ENCODE data around the gene ZNF777.

ZNF777 gene

DNA sequence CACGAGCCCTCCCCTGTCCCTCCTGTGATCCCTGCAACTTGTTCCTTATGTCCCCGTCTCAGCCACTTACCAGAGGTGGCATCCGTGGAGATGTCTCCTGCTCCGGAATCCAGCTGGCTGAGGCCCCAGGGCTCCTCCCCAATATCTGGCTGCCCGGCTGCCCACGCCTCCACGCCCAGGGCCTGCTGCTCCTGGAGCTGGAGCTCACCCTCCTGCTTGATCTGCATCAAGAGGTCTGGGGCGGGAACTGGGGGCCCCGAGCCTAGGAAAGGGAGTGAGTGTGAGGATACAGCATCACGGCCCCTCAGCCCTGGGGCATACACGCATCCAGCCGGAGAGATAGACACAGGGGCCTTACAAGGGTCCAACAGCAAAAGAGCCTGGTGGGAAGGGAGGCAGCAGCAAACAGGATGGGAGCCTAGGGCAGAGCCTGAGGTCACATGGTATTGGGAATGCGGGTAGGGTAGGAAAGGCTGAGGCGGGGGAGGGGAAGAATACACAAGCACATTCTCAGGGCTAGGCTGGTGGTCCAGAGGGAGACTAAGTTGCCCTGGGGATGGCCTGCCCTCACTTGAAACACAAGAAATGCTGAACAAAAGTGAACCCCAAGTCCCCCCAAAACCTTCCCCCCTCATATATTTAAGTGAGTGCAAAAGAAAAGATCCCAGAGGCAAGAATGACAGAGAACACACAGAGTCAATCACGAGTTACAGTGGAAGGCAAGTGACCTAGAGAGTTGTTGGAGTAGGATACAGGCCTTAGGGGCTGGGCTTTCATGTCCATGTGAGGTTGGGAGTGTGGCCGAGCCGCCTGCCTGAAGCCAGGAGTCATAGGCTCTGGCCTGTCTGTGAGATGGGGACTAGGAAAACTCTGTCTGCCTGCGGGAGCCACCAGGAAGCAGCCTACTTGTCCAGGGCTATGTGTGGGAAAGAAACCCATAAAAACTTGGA is 16.9 kb upstream of the ZNF777 start:
- TF ChIP-seq TRIM28 (IDR thresholded peaks at IDR 0.05; ENCODE audit: borderline replicate concordance, low read length) (no peak), ZFP41 (tag by site-specific recombination; IDR thresholded peaks at IDR 0.05; ENCODE audit: borderline replicate concordance) (no peak), ZNF768 (tag by site-specific recombination; IDR thresholded peaks at IDR 0.05) (no peak)
- TF ChIP-seq, protein P1, sequence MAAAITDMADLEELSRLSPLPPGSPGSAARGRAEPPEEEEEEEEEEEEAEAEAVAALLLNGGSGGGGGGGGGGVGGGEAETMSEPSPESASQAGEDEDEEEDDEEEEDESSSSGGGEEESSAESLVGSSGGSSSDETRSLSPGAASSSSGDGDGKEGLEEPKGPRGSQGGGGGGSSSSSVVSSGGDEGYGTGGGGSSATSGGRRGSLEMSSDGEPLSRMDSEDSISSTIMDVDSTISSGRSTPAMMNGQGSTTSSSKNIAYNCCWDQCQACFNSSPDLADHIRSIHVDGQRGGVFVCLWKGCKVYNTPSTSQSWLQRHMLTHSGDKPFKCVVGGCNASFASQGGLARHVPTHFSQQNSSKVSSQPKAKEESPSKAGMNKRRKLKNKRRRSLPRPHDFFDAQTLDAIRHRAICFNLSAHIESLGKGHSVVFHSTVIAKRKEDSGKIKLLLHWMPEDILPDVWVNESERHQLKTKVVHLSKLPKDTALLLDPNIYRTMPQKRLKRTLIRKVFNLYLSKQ (tag by site-specific recombination; IDR thresholded peaks at IDR 0.05; ENCODE audit: borderline replicate concordance) = no peak
- TF ChIP-seq, protein P2, sequence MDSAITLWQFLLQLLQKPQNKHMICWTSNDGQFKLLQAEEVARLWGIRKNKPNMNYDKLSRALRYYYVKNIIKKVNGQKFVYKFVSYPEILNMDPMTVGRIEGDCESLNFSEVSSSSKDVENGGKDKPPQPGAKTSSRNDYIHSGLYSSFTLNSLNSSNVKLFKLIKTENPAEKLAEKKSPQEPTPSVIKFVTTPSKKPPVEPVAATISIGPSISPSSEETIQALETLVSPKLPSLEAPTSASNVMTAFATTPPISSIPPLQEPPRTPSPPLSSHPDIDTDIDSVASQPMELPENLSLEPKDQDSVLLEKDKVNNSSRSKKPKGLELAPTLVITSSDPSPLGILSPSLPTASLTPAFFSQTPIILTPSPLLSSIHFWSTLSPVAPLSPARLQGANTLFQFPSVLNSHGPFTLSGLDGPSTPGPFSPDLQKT (IDR thresholded peaks at IDR 0.05; ENCODE audit: borderline replicate concordance, low read depth, low read length) = no peak
- H3K27ac ChIP-seq (ENCODE audit: extremely low read depth, low read depth, low read length) = no peak overlapping the region
- ChIA-PET CTCF (interaction anchor here (0.5 to 2.5 kb wide), 2 partner anchors 17 to 222 kb away, joined by 3 to 6 read pairs; partner anchors contain the start of gene ZNF777), POLR2A (no interaction called here)
- no peak overlapping the region for H3K4me3 ChIP-seq (ENCODE audit: low read depth, low read length)
- no peaks in the 10 kb centered on the region for H3K9me3 ChIP-seq (ENCODE audit: control insufficient read depth, insufficient read depth, low read depth, low read length)
- no peaks in the 10 kb centered on the region for H3K4me1 ChIP-seq (ENCODE audit: control insufficient read depth, insufficient read depth, low read length)
- peaks cover 13 to 90% of the 10 kb centered on the region in 2 experiments for H3K36me3 ChIP-seq (ENCODE audit: control insufficient read depth in 2 of 2, insufficient read depth in 1 of 2, low read length in 2 of 2)

DNA sequence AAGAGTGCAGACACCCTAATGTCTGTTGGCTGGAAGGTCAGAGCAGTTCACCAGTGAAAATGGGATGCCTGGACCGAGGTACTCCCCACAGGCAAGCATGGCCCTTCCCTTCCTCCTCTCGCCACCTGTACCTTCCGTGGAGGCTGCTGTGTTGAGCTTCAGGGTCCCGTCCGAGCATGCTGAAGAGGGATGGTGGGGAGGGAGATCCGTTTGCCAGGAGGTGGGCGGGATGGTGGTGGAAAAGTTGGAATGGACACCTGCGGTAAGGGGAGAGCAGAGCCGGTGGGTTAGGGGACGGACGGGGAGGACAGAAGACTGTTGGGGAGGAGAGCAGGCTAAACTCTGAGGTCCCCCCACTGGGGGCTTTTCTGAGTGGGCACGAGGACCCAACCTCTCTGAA is 15.9 kb upstream of the ZNF777 start:
- ChIA-PET CTCF (interaction anchor here (1.5 to 2.5 kb wide), 2 partner anchors 12 to 16 kb away, joined by 3 to 6 read pairs; partner anchors contain the start of gene ZNF777), POLR2A (no interaction called here)
- H3K36me3 ChIP-seq (ENCODE audit: control insufficient read depth in 2 of 2, insufficient read depth in 1 of 2, low read length in 2 of 2) = peaks cover 13 to 91% of the 10 kb centered on the region in 2 experiments
- no peaks in the 10 kb centered on the region for H3K4me1 ChIP-seq (ENCODE audit: control insufficient read depth, insufficient read depth, low read length)
- no peak overlapping the region for H3K27ac ChIP-seq (ENCODE audit: extremely low read depth, low read depth, low read length)
- TF ChIP-seq, protein P3, sequence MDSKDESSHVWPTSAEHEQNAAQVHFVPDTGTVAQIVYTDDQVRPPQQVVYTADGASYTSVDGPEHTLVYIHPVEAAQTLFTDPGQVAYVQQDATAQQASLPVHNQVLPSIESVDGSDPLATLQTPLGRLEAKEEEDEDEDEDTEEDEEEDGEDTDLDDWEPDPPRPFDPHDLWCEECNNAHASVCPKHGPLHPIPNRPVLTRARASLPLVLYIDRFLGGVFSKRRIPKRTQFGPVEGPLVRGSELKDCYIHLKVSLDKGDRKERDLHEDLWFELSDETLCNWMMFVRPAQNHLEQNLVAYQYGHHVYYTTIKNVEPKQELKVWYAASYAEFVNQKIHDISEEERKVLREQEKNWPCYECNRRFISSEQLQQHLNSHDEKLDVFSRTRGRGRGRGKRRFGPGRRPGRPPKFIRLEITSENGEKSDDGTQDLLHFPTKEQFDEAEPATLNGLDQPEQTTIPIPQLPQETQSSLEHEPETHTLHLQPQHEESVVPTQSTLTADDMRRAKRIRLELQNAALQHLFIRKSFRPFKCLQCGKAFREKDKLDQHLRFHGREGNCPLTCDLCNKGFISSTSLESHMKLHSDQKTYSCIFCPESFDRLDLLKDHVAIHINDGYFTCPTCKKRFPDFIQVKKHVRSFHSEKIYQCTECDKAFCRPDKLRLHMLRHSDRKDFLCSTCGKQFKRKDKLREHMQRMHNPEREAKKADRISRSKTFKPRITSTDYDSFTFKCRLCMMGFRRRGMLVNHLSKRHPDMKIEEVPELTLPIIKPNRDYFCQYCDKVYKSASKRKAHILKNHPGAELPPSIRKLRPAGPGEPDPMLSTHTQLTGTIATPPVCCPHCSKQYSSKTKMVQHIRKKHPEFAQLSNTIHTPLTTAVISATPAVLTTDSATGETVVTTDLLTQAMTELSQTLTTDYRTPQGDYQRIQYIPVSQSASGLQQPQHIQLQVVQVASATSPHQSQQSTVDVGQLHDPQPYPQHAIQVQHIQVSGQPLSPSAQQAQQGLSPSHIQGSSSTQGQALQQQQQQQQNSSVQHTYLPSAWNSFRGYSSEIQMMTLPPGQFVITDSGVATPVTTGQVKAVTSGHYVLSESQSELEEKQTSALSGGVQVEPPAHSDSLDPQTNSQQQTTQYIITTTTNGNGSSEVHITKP (tag by site-specific recombination; IDR thresholded peaks at IDR 0.05) = no peak
- TF ChIP-seq, protein P4, sequence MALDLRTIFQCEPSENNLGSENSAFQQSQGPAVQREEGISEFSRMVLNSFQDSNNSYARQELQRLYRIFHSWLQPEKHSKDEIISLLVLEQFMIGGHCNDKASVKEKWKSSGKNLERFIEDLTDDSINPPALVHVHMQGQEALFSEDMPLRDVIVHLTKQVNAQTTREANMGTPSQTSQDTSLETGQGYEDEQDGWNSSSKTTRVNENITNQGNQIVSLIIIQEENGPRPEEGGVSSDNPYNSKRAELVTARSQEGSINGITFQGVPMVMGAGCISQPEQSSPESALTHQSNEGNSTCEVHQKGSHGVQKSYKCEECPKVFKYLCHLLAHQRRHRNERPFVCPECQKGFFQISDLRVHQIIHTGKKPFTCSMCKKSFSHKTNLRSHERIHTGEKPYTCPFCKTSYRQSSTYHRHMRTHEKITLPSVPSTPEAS (tag by site-specific recombination; IDR thresholded peaks at IDR 0.05) = no peak
- no peak for TF ChIP-seq ZNF239 (tag by site-specific recombination; IDR thresholded peaks at IDR 0.05)
- TF ChIP-seq, protein P5, sequence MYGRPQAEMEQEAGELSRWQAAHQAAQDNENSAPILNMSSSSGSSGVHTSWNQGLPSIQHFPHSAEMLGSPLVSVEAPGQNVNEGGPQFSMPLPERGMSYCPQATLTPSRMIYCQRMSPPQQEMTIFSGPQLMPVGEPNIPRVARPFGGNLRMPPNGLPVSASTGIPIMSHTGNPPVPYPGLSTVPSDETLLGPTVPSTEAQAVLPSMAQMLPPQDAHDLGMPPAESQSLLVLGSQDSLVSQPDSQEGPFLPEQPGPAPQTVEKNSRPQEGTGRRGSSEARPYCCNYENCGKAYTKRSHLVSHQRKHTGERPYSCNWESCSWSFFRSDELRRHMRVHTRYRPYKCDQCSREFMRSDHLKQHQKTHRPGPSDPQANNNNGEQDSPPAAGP (tag by site-specific recombination; IDR thresholded peaks at IDR 0.05) = no peak
- H3K4me3 ChIP-seq (ENCODE audit: low read depth, low read length) = no peak overlapping the region
- H3K9me3 ChIP-seq (ENCODE audit: control insufficient read depth, insufficient read depth, low read depth, low read length) = no peaks in the 10 kb centered on the region
